Mammary epithelial cell (primary cell): ENCODE results near the gene INO80B.

Source experiments
- EZH2 ChIP-seq: IDR thresholded peaks from 2 replicates; pipeline ENCODE4 v1.6.1; 2012; ENCODE audit warnings: low read length, inconsistent platforms, borderline replicate concordance
- TF ChIP-seq, protein P1 (sequence below), 2 donors: IDR thresholded peaks in 1 of 2; conservative IDR thresholded peaks in 1 of 2; 2 replicates each; pipeline ENCODE4 v1.5.1; 2011 to 2012; ENCODE audit warnings: inconsistent platforms in 2 of 2, low read length in 2 of 2, mild to moderate bottlenecking in 2 of 2, control low read depth in 1 of 2, low read depth in 1 of 2; ENCODE audit not compliant: insufficient read depth in 1 of 2; ENCODE audit errors: extremely low read depth in 1 of 2

DNA sequence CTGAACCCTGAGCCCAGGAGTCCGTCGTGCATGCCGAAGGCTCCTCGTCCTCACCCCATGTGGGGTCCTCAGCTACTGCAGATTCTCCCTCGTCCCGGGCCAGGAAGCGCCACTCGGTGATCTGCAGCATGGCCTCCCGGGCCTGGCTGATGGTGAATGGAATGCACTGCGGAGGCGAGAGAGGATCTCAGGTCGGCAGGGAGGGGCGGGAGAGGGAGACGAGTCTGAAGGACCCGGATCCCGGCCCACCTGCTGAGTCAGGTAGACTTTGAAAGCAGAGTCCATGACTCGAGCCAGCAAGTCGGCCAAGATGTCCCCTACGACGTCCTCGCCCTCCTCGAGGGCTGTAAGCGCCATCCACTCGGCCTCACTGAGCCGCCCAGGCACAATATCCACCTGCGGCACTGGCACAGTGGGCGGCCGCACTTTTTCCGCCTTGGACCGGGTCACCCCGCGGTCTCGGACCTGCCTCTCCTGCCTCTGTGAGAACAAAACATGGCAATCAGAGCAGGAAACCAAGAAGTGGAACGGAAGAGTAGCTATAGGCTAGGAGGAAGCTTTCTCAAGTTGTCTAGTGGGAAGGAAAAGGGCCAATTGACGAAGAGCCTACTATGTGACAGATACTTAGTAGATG is 39.0 kb upstream of the INO80B start:
- TF ChIP-seq, protein P1, sequence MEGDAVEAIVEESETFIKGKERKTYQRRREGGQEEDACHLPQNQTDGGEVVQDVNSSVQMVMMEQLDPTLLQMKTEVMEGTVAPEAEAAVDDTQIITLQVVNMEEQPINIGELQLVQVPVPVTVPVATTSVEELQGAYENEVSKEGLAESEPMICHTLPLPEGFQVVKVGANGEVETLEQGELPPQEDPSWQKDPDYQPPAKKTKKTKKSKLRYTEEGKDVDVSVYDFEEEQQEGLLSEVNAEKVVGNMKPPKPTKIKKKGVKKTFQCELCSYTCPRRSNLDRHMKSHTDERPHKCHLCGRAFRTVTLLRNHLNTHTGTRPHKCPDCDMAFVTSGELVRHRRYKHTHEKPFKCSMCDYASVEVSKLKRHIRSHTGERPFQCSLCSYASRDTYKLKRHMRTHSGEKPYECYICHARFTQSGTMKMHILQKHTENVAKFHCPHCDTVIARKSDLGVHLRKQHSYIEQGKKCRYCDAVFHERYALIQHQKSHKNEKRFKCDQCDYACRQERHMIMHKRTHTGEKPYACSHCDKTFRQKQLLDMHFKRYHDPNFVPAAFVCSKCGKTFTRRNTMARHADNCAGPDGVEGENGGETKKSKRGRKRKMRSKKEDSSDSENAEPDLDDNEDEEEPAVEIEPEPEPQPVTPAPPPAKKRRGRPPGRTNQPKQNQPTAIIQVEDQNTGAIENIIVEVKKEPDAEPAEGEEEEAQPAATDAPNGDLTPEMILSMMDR (conservative IDR thresholded peaks at IDR 0.05 in 1 of 2, IDR thresholded peaks at IDR 0.05 in 1 of 2; ENCODE audit: extremely low read depth in 1 of 2, insufficient read depth in 1 of 2, low read depth in 1 of 2, low read length in 2 of 2), result no peak
- no peak for TF ChIP-seq EZH2
